GM19397 (cell line): Measurements from ENCODE around the gene PRR3.
A peak's percentile ranks its signal among the peaks of the same experiment; 100 is the strongest.
"Not testable (repeated sequence)": the region's sequence is repeated elsewhere in the genome, so short reads cannot be mapped to it uniquely, and the experiment has no call there.

ENCODE experiments used
- ATAC-seq: cut with Tn5 transposase; IDR thresholded peaks from one replicate; pipeline ENCODE4 v1.9.1; 2021; ENCODE audit warnings: mild to moderate bottlenecking, moderate library complexity; ENCODE audit not compliant: unreplicated experiment

The PRR3 gene, protein sequence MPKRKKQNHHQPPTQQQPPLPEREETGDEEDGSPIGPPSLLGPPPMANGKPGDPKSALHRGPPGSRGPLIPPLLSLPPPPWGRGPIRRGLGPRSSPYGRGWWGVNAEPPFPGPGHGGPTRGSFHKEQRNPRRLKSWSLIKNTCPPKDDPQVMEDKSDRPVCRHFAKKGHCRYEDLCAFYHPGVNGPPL

DNA sequence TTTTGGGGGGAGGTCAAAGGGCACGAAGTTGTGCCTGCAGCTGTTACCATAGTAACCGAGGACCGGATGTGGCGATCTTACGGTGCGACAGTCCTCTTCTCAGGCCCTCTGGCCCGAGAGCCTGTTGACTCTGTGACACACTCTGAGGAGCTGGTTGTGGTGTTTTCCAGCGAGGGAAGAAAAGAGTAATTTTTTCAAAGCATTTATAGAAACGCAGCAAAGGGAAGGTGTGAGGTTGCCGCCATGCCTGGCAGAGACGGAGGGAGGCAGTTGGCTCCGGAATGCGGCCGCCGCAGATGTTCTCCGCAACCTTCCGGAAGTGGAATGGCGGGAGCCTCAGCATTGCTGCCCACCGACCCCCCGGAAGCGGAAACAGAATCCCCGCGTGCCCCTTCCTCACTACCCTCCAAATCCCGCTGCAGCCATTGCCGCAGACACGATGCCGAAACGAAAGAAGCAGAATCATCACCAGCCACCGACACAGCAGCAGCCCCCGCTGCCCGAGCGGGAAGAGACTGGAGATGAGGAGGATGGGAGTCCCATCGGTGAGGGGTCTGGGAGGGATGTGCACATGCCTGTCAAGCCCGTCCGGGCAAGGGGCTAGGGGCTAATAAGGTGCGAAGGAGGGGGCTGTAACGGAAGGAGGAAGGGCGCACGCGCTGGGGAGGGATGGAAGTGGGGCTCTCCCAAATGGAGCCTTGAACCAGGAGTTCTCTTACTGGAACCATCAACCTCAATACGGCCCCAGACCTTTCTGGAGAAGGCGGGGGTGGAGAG, at the start of gene PRR3:
TSS of gene PRR3 (plus strand) at position 390 of the 777 bp plus-strand sequence. CDS start at position 440, 50 bp downstream.
- ATAC-seq = peak; percentile 50

DNA sequence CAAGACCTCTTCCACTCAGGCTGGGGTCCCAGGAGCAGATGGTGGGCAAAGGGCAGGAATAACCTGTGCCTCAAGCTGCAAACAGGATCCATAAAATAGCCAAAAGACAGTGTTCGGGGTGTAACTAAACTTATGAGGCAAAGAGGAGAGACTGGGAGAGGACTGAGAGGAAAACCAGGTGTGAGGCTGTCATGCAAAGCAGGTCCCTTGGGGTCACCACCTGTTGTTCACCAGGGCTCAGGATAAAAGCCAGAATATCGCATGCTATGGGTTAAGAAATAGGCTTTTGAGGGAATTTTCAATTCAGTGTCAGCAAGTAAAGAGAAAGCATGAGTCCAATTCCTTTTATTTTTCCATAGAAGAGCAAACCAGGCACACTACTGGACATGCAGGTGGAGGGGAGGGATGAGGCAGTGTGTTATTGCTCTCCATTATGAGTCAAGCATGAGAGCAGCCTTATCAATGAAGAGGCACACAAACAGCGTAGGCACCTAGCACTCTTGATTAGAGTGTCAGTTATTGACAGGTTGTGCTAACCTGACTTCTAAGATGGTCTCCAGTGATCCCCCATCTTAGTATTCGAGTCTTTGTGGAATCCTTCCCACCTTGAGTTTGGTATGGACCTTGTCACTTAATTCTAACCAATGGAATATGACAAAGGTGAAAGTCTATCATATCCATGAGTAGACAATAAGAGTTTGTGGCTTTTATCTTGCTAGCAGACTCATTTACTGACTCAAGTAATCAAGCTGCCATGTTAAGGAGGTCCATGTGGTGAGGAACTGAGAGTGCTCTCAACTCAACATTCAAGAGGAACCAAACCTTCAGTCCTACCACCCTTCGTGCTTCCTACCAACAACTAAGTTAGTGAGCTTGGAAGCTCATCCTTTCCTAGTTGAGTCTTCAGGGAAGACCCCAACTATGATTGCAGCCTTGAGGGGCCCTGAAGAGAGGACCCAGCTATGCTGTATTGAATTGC, 49.0 kb upstream of the PRR3 start:
- peak; percentile 41 for ATAC-seq

DNA sequence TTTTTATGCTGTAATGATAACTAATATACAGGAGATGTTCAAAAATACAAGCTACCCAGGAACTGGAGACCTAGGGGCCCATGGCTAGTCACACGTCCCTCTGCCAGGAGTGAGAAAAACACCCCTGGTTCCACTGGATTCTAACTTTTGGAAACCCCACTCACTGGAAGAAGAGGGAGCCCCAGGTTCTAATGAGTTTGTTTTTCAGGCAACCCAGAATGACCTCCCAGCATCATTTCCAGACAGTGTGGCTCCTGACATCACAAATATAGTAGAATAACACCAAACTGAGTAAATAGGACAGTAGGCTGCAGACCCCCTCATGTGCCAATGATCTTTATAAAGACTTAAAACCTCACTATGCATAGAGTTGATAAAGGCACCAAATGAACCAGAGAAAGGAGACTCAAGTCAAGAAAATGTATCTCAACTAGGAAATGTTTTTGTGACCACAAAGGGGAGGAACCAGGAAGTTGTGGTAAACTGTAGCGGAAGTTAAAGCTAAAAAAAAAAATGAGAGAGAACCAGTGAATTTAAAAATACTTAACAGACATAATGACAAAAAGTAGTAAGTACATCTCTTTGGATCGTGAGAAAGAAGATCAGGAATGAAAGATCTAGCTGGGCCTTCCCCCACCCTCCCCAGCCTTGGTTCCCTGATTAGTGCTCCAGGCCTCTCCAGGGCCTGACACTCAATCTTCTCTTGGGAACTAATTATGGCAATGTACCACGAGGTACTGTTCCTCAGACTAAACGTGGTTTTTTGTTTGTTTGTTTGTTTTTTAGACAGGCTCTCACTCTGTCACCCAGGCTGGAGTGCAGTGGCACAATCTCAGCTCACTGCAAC, 48.0 kb upstream of the PRR3 start:
- no peak for ATAC-seq

DNA sequence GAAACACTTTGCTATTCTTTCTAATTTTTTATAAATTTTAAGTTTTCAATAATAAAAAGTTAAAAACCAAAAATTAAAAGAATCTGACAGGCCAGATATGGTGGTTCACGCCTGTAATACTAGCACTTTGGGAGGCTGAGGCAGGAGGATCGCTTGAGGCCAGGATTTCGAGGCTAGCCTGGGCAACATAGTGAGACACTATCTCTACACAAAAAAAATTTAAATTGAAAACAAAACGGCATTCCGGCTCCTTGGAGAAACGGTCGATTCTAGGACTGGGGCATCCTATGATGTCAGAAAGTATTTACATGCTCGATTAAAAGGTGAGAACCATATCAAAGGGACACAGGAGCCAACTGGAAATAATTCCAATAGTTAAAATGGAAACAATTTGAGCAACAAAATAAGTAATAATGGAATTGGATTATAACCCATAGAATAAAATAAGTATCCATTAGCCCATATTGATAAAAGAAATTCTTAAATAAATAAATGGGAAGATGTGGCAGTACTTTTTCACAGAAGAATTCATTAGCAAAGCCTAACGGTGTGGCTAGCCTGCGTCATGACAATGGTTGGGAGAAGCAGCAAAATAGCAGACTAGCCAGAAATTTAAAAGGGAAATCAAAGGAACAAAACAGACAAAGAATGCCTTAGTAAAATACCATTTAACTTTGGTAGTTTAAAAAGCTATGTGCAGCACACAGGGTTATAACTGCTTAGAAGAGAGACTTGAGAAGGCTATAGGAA, 46.5 kb upstream of the PRR3 start:
- ATAC-seq = no peak

DNA sequence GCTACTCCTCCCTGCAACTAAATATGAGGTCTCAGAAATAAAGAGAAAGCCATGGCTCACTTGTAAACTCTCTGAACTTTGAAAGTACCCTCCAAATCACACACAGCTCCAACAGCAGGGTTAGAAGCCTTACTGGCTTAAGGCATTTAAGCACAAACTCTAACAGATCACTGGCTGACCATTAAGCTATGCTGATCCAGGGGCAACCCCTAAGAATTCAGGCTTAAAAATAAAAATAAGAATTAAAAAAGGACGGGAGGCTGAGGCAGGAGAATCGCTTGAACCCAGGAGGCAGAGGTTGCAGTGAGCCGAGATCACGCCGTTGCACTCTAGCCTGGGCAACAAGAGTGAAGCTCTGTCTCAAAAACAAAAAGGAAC, 45.9 kb upstream of the PRR3 start:
- no peak for ATAC-seq

DNA sequence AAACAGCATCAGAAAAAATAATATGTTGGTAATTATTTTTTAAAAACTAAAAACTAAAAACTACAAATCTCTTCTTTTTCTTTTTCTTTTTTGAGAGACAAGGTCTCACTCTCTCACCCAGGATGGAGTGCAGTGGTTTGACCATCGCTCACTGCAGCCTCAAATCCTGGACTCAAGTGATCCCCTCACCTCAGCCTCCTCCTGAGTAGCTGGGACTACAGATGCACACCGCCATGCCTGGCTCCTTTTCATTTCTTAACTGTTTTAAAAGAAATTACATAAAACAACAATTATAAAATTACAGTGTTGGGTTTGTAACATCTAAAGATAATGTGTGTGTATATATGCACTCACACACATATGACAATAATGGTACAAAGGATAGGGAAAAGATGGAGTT, 43.6 kb upstream of the PRR3 start:
- no peak for ATAC-seq

DNA sequence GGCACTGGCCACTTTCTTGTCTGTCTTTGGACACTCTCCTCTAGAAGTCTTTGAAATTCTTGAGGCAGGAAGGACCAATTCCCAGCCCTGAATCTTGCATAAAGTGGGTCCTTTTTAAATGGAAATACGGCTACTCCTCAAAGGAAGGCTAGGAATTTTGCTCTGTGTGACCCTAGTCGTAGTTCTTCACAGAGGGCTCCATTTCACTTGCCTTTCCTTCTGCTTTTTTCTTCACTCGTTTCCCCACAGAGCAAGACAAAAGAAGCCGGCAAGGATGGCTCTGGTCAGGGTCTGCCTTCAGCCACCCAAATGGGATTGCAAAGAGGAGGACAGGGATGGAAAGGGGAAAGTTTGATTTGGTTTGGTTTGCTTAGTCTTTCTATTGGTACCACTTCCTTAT, 42.0 kb upstream of the PRR3 start:
- ATAC-seq = no peak

DNA sequence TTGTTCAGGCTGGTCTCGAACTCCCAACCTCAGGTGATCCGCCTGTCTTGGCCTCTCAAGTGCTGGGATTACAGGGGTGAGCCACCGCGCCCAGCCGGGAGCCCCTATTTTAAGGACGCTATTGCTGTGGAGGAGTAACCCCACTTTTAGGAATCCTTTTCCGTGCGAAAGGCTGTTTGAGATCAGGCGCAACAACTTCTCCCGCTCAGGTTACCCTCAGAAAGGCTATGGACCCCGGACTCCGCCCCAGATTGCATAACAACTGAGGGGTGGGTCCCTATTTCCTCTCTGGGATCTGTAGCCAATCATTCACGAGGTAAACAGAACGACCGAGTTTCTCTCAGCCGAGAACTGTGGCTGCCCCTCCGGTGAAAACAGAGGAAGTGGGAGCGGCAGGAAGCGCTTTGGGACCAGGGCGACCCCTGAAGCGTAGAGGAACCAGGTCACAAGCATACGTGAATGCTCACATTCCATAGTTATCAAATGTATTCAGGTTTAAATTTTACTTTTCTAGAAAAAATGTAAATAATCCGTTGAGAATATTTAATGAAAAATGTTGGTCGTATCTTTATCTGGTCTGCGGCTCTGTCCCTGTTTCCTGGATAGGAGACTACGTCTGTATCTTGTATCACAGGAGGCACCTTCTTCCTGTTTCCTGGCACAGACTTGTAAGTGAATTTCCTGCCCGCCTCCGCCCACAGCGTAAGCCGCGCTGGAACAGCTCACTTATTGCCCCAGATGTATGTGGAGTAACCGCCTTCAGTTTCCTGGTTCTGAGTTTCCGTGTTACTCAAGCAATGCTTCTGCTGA, 40.9 kb upstream of the PRR3 start:
- peak; percentile 62 for ATAC-seq

DNA sequence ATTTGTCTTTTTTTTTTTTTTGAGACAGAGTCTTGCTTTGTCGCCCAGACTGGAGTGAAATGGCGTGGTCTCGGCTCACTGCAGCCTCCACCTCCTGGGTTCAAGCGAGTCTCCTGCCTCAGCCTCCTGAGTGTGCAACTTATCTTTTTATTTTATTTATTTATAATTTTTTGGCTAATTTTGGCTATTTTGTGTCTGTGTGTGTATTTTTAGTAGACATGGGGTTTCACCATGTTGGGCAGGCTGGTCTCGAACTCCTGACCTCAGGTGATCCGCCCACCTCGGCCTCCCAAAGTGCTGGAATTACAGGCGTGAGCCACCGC, 40.4 kb upstream of the PRR3 start:
- ATAC-seq = not testable (repeated sequence)

DNA sequence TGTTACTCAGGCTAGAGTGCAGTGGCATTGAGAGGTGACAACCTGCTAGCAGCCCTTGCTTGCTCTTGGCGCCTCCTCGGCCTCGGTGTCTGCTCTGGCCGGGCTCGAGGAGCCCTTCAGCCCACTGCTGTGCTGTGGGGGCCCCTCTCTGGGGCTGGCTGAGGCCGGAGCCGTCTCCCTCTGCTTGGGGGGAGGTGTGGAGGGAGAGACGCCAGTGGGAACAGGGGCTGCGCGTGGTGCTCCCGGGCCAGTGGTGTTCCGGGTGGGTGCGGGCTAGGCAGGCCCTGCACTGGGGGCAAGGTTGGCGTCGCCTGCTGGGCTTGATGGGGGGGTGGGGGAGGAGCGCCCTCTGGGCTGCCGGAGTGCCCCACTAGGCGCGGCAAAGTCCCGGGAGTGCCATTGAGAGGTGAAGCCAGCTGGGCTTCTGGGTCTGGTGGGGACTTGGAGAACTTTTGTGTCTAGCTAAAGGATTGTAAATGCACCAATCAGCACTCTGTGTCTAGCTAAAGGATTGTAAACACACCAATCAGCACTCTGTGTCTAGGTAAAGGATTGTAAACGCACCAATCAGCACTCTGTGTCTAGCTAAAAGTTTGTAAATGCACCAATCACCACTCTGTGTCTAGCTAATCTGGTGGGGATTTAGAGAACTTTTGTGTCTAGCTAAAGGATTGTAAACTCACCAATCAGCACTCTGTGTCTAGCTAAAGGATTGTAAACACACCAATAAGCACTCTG, 39.2 kb upstream of the PRR3 start:
- ATAC-seq = not testable (repeated sequence)

DNA sequence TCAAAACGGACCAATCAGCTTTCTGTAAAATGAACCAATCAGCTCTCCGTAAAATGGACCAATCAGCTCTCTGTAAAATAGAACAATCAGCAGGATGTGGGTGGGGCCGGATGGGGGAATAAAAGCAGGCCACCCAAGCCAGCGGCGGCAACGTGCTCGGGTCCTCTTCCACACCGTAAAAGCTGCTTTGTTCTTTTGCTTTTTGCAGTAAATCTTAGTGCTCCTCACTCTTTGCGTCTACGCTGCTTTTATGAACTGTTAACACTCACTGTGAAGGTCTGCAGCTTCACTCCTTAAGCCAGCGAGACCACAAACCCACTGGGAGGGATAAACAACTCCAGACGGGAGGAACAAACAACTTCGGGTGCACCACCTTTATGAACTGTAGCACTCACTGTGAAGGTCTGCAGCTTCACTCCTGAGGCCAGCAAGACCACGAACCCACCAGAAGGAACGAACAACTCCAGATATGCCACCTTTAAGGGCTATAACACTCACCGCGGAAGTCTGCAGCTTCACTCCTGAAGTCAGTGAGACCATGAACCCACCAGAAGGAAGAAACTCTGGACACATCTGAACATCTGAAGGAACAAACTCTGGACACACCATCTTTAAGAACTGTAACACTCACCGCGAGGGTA, 38.5 kb upstream of the PRR3 start:
- not testable (repeated sequence) for ATAC-seq

DNA sequence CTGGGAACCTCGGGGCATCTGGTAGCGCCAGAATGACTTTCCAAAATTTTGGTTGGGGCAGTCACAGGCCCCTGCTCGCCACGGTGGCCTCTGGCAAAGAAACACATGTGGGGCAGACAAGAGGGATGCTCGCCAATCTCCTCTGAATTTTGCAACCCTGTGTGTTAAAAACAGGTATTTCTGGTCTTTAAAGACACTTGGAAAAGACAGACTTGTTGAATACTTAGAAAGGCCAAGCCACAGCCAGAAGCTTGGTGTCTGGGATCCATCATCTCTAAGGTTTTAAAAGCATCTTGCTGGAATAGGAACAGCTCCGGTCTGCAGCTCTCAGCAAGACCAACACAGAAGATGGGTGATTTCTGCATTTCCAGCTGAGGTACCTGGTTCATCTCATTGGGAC, 36.6 kb upstream of the PRR3 start:
- ATAC-seq = no peak

DNA sequence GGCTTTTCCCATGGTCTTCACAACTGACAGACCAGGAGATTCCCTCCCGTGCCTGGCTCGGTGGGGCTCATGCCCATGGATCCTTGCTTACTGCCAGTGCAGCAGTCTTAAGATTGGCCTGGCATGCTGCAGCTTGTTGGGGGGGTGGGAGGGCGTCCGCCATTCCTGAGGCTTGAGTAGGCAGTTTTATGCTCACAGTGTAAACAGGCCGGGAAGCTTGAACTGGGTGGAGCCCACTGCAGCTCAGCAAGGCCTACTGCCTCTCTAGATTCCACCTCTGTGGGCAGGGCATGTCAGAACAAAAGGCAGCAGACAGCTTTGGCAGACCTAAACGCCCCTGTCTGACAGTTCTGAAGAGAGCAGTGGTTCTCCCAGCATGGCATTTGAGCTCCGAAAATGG, 36.0 kb upstream of the PRR3 start:
- ATAC-seq = not testable (repeated sequence)

DNA sequence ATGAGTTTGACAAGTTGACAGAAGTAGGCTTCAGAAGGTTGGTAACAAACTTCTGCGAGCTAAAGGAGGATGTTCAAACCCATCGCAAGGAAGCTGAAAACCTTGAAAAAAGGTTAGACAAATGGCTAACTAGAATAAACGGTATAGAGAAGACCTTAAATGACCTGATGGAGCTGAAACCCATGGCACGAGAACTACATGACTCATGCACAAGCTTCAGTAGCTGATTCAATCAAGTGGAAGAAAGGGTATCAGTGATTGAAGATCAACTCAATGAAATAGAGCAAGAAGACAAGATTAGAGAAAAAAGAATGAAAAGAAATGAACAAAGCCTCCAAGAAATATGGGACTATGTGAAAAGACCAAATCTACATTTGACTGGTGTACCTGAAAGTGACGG, 35.1 kb upstream of the PRR3 start:
- ATAC-seq = not testable (repeated sequence)

DNA sequence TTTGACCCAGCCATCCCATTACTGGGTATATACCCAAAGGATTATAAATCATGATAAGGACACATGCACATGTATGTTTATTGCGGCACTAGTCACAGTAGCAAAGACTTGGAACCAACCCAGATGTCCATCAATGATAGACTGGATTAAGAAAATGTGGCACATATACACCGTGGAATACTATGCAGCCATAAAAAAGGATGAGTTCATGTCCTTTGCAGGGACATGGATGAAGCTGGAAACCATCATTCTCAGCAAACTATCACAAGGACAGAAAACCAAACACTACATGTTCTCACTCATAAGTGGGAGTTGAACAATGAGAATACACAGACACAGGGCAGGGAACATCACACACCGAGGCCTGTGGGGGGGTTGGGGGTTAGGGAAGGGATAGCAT, 30.7 kb upstream of the PRR3 start:
- not testable (repeated sequence) for ATAC-seq

DNA sequence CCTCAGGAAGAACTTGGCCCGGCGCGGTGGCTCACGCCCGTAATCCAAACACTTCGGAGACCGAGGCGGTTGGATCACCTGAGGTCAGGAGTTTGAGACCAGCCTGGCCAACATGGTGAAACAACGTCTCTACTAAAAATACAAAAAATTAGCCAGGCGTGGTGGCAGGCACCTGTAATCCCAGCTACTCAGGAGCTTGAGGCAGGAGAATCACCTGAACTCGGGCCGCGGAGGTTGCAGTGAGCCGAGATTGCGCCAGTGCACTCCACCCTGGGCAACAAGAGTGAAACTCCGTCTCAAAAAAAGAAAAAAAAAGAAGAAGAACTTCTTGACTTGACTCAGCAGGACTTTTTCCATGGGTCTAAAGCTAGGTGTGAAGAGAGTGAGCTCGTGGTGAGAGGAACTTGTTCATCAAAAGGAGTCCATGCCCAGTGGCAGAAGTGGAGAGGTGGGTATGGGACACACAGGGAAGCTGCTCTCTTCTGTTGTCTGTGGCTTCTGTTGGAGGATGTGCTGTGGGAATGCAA, 27.7 kb upstream of the PRR3 start:
- not testable (repeated sequence) for ATAC-seq

DNA sequence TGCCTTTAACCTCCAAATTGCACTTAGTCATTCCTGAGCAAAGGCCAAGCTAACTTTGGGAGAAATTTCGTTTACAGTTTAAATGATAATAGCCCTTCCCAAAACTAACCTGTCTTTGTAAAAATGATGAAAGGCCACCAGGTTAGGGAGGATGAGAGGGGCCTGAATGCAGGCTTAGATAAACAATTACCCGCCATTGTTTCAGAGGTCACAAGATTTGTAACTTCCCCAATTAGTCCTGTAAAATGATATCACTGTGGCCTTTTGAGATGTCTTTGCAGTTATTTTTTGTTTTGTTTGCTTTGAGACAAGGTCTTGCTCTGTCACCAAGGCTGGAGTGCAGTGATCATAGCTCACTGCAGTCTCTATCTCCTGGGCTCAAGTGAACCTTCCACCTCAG, 27.1 kb upstream of the PRR3 start:
- no peak for ATAC-seq
